SKM-1 treated with dmso at 0.1 percent for 144 hours (cell line): ENCODE results near the gene PDE2A.
A peak's percentile ranks its signal among the peaks of the same experiment; 100 is the strongest.

Experiments
- DNase-seq: peaks from one replicate; lab custom pipeline; 2025; ENCODE audit not compliant: unreplicated experiment; lab: John Stamatoyannopoulos, UW

Gene PDE2A

GRCh38 chr11:72617080-72617762 lies 57.0 kb downstream of the PDE2A start:
- no peak for DNase-seq

DNA sequence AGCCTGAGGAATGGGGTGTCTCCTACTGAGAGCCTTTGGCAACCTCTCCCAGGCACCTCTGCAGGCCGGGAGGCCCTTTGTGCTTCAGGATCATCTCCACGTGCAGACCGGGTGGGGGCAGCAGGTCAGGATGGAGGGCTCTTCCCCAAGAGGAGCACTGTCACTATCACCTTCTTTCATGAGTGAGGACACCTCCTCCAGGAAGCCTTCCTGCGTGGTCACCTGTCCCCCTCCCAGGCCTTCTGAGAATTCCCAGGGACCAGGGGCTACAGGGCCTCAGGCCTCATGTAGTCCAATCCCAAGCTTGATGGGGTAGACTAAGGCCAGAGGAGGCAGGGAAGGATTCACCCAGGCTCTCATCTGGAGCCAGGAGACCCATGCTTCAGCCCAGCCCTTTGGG lies 57.6 kb downstream of the PDE2A start:
- DNase-seq, result no peak

GRCh38 chr11:72615329-72615728 lies 58.9 kb downstream of the PDE2A start:
- DNase-seq, result no peak

DNA sequence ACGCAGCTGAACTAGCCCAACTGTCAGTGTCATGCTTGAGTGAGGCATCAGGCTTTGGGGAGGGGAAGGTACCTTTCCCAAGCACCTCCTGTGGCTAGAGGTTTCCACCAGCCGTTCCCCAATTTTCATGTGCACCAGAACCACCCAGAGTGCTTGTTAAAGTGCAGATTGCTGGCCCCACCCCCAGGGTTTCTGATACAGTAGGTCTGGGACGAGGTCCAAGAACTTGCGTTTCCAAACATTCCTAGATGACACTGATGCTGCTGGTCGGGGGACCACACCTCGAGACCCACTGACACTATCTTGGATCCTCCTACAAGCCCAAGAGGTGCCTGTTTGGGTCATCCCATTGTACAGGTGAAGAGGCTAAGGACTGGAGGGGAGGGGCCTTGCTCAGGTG lies 59.8 kb downstream of the PDE2A start:
- no peak for DNase-seq

- peak; percentile 92 for DNase-seq
These were observed 60.2 kb downstream of the PDE2A start for GRCh38 chr11:72613977-72614376.

DNA sequence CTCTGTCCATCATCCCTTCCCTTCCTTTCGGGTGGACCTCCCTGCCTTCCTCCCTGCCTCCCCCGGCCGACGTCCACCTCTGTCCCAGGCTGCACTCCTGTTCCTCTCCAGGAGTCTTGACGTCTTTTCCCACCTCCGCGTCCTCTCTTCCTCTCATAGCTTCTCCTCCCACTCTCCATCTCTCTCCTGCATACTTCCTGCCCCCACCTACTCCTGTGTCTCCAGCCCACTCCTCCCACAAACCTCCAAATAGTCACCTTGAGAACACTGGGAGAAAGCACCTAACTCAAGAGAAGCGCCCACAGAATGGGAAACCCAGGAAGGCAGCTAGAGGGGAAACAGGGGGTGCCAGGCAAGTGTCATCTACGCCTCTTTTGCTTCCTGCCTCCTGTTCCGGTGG lies 60.8 kb downstream of the PDE2A start:
- no peak for DNase-seq

GRCh38 chr11:72609476-72609875 lies 64.7 kb downstream of the PDE2A start:
- no peak for DNase-seq

DNA sequence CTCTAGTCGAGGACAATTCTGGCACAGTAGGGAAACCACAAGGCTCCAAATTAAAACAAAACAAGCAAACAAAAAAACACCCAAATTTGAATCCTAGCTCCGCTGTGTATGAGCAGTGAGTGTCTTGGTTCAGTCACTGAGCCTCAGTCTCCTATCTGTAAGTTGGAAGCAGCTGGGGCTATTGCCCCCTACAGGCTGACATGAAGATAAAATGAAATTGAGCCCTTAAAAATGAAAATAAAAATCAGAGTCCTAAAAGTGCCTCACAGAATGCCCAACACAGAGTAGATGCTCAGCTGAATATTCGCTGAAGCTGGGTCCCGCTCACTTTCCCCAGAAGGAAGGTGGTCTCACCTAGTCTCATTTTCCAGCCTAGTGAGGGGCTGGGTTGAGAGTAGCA lies 65.2 kb downstream of the PDE2A start:
- DNase-seq, result no peak

- no peak for DNase-seq
These were observed 66.7 kb downstream of the PDE2A start for GRCh38 chr11:72607496-72607895.

GRCh38 chr11:72606748-72607468 lies 67.3 kb downstream of the PDE2A start:
- DNase-seq, result no peak

DNA sequence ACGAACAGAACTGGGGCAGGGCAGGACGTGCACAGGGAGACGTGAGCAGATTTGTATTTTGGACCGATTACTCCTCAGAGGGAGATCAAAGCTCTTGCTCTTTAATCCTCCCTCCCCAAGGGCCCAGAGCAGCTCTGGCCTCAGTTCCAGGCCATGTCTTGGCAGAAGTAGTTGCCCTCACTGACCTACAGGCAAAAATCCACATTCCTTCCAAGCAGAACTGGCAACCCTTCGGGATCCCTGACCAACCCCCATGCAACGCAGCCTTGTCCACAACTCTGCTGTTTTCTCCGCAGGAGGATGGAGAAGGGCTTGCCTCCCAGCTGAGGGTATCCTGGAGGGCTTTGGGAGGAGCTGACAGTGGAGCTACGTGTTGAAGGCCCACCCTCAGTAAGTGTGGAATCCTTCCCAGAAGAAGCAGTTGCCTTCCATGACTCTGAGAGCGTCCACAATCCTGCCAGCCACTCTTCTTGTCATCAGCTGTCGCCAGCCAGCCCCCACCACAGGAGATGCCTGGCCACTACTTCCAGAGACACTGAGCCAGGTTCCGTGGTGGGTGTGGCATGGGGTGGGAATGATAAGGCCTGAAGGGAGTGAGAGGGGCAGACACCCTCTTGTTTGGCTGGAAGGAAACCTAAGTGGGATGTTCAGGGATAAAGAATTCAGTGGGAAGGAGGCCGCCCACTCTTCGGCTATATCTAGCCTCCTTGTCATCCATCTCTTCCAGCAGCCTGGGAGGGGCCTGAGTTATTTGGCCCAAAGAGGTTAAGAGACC lies 68.1 kb downstream of the PDE2A start:
- DNase-seq, result no peak

- no peak for DNase-seq
These were observed 70.0 kb downstream of the PDE2A start for GRCh38 chr11:72604256-72604655.

GRCh38 chr11:72602250-72602904 lies 71.8 kb downstream of the PDE2A start:
- DNase-seq, result no peak

DNA sequence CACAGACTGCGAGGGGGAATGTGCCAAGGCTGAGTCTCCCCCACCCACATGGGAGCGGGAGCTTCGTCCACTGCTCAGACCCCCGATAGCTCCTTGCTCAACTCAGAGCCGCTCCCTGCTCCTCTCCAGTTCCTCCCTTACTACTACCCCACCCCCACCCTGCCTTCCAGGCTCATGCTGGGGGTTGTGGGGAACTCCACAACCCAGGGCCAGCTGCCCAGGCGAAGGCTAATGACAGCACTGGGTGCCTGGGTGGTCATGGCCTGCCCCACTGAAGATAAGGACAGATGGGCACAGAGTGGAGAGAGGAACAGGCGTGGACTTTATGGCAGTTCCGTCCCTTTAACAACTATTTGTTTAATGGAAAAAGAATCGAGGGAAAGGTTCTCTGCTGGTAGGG lies 73.7 kb downstream of the PDE2A start:
- no peak for DNase-seq

DNA sequence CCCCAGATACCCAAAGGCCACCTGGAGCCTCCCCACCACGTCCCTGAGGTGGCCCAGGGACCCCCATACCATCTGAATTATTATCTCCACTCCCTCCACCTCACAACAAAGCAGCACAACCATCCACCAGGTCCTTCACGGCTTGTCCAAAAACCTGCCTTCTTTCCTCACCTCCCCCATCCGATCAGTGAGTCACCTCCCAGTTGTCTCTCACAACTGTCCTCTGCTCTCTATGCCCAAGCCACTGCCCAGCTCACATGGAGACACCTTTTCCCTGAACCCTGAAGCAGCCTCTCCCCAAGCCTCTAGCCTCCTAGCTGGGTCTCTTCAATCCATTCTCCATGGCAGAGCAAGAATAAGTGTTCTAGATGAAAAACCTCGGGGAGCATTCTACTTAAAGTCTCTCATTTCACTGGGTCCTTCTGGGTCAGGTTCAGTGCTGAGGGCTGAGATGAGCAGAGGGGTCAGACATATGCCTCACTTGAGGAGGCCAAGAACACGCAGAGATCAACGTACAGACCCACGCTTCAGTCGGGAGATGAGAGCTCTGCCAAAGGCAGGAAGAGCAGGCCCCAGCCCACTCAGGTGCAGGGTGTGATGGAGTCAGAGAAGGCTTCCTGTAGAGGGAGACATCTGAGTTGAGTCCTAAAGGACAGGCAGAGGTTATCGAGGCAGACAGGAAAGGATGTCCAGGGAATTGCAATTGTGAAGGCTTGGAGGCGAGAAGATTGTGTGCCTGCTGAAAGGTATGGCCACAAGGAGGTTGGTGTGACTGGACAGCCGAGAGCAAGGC lies 74.7 kb downstream of the PDE2A start:
- DNase-seq, result no peak

GRCh38 chr11:72598906-72599305 lies 75.3 kb downstream of the PDE2A start:
- no peak for DNase-seq

GRCh38 chr11:72598466-72598865 lies 75.8 kb downstream of the PDE2A start:
- no peak for DNase-seq

DNA sequence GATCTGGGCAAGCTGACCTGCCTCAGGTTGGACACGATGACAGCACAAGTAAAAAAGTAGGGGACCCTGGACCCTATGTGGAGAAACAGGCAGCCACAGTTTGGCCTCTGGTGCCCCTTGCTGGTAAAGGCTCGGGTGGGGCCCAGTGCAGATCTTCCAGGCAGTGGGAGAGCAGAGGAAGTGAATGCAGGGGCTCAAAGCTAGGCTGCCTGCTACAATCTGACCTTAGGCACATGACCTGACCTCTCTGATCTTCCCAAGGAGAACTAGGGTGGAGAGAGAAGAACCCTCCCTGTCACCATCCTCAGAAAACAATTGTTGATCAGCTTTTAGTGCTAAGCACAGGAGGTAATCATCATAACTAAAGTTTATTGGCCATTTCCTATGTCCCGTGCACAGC lies 76.5 kb downstream of the PDE2A start:
- DNase-seq, result no peak

GRCh38 chr11:72595292-72595684 lies 78.9 kb downstream of the PDE2A start:
- no peak for DNase-seq

GRCh38 chr11:72594493-72595291 lies 79.5 kb downstream of the PDE2A start:
- no peak for DNase-seq
